Renal cortex interstitium (tissue), 3 donors: ENCODE measurements around the gene ADGRG2. TPM values are rescaled to one million over a fixed set of nuclear protein-coding genes. Genes with fewer than 3 reads are reported as not detected.

Experiments used
- polyA plus RNA-seq, 3 donors: library from polyadenylated mRNA; unstranded; fragments of 120-200 nt; gene quantifications; one replicate each; pipeline ENCODE4 v1.2.1, GENCODE V29; 2013; ENCODE audit not compliant: insufficient read length in 3 of 3

Gene ADGRG2
- polyA plus RNA-seq, 3 donors, result 17.5 to 21.4 (median 20.1) TPM

Other genes with a start within 250 kb of the ADGRG2 start
- 10 to 100 TPM; 36.9 to 54.3 (median 39.8) TPM for gene PHKA2, start 138.4 kb downstream of the ADGRG2 start, polyA plus RNA-seq
- 100 to 1,000 TPM; 224 to 264 (median 225) TPM for gene PDHA1, start 221.5 kb upstream of the ADGRG2 start, polyA plus RNA-seq